HepG2 (cell line): ENCODE data around the gene ADAM8. TPM values are rescaled to one million over a fixed set of nuclear protein-coding genes. Genes with fewer than 3 reads are reported as not detected.

Experiments
- AHR ChIP-seq: IDR thresholded peaks from 2 replicates; pipeline ENCODE4 v1.6.1; 2018; ENCODE audit warnings: missing genetic modification reagents, missing compliant biosample characterization
- BCL6 ChIP-seq: IDR thresholded peaks from 2 replicates; pipeline ENCODE4 v1.6.1; 2016; ENCODE audit warnings: missing genetic modification reagents, missing compliant biosample characterization
- BCLAF1 ChIP-seq: fragments of 450-650 bp; IDR thresholded peaks from 2 replicates; pipeline ENCODE4 v1.6.1; 2017; ENCODE audit warnings: mild to moderate bottlenecking
- BORCS8-MEF2B ChIP-seq: sonication (generic); formaldehyde crosslinking; IDR thresholded peaks from 2 replicates; pipeline ENCODE4 v1.8.0; 2022; ENCODE audit warnings: mild to moderate bottlenecking, missing genetic modification reagents
- CBX5 ChIP-seq: sonication (generic); formaldehyde crosslinking; IDR thresholded peaks from 2 replicates; pipeline ENCODE4 v1.4.0; 2020; ENCODE audit warnings: missing genetic modification reagents, borderline replicate concordance
- CC2D1A ChIP-seq: sonication (generic); formaldehyde crosslinking; IDR thresholded peaks from 2 replicates; pipeline ENCODE4 v1.8.1; 2023; ENCODE audit warnings: mild to moderate bottlenecking, missing genetic modification reagents
- FOXC1 ChIP-seq: sonication (generic); formaldehyde crosslinking; IDR thresholded peaks from 2 replicates; pipeline ENCODE4 v1.8.0; 2022; ENCODE audit warnings: mild to moderate bottlenecking, missing genetic modification reagents, borderline replicate concordance
- FOXM1 ChIP-seq: sonication (generic); formaldehyde crosslinking; IDR thresholded peaks from 2 replicates; pipeline ENCODE4 v1.5.0; 2020; ENCODE audit warnings: missing genetic modification reagents
- MED13 ChIP-seq: sonication (generic); formaldehyde crosslinking; IDR thresholded peaks from 2 replicates; pipeline ENCODE4 v1.5.0; 2020; ENCODE audit warnings: missing genetic modification reagents
- MXI1 ChIP-seq: IDR thresholded peaks from 3 replicates; pipeline ENCODE4 v1.6.1; 2012; ENCODE audit warnings: low read depth, low read length, inconsistent platforms, borderline replicate concordance
- MYPOP ChIP-seq: sonication (generic); formaldehyde crosslinking; IDR thresholded peaks from 2 replicates; pipeline ENCODE4 v1.8.1; 2023; ENCODE audit warnings: mild to moderate bottlenecking, moderate library complexity, missing genetic modification reagents
- RAD21 ChIP-seq: fragments of 450-650 bp; formaldehyde crosslinking; IDR thresholded peaks from 2 replicates; pipeline ENCODE4 v1.5.0; 2020; ENCODE audit warnings: mild to moderate bottlenecking
- REXO4 ChIP-seq: sonication (generic); formaldehyde crosslinking; IDR thresholded peaks from 2 replicates; pipeline ENCODE4 v1.8.0; 2022; ENCODE audit warnings: missing genetic modification reagents, mild to moderate bottlenecking, borderline replicate concordance
- SP140L ChIP-seq: sonication (generic); formaldehyde crosslinking; IDR thresholded peaks from 2 replicates; pipeline ENCODE4 v1.4.0; 2020; ENCODE audit warnings: missing genetic modification reagents, borderline replicate concordance
- TBP ChIP-seq: sonication (generic); formaldehyde crosslinking; IDR thresholded peaks from 2 replicates; pipeline ENCODE4 v1.5.0; 2020; ENCODE audit warnings: missing genetic modification reagents
- TFAP4 ChIP-seq: sonication (generic); IDR thresholded peaks from 2 replicates; pipeline ENCODE4 v1.6.1; 2016; ENCODE audit warnings: low read depth, borderline replicate concordance
- TRIM22 ChIP-seq: fragments of 450-650 bp; IDR thresholded peaks from 2 replicates; pipeline ENCODE4 v1.6.1; 2017
- U2AF1 ChIP-seq: fragments of 200-400 bp; formaldehyde crosslinking; optimal IDR thresholded peaks from 2 replicates; pipeline ENCODE3; 2017; ENCODE audit warnings: mild to moderate bottlenecking, low read depth, low read length
- ZBTB10 ChIP-seq: sonication (generic); formaldehyde crosslinking; IDR thresholded peaks from 2 replicates; pipeline ENCODE4 v1.4.0; 2020; ENCODE audit warnings: missing genetic modification reagents, borderline replicate concordance
- ZNF274 ChIP-seq: sonication (generic); formaldehyde crosslinking; IDR thresholded peaks from 2 replicates; pipeline ENCODE4 v1.5.1; 2020; ENCODE audit warnings: mild to moderate bottlenecking, missing genetic modification reagents
- ZNF331 ChIP-seq: sonication (generic); formaldehyde crosslinking; IDR thresholded peaks from 2 replicates; pipeline ENCODE4 v1.4.0; 2020; ENCODE audit warnings: missing genetic modification reagents
- ZNF468 ChIP-seq: sonication (generic); formaldehyde crosslinking; IDR thresholded peaks from 2 replicates; pipeline ENCODE4 v1.8.0; 2022; ENCODE audit warnings: mild to moderate bottlenecking, moderate library complexity, missing genetic modification reagents
- ZNF678 ChIP-seq: sonication (generic); formaldehyde crosslinking; IDR thresholded peaks from 2 replicates; pipeline ENCODE4 v1.4.0; 2020; ENCODE audit warnings: mild to moderate bottlenecking, missing genetic modification reagents
- ZNF782 ChIP-seq: sonication (generic); formaldehyde crosslinking; IDR thresholded peaks from 2 replicates; pipeline ENCODE4 v1.4.0; 2020; ENCODE audit warnings: missing genetic modification reagents, mild to moderate bottlenecking, borderline replicate concordance
- polyA plus RNA-seq, 8 experiments: library from polyadenylated mRNA; depleted of rRNA in 3 of 8; stranded (reverse) in 7 of 8; unstranded in 1 of 8; fragments of >200 nt; fragmentation: Illumina TruSeq in 4 of 8; extraction: Trizol in 4 of 8; gene quantifications; 2 replicates each; pipeline versions ENCODE4 v1.2.1 to v1.2.3, GENCODE V29; 2011 to 2016; ENCODE audit warnings: low read depth in 4 of 8, missing spikeins in 1 of 8, mixed read lengths in 1 of 8; ENCODE audit not compliant: insufficient read depth in 1 of 8
- total RNA-seq, 5 experiments: library from RNA; depleted of rRNA; stranded (reverse); fragments of >200 nt; fragmentation: Illumina TruSeq; extraction: Trizol; gene quantifications; 2 replicates each; pipeline ENCODE4 v1.2.3, GENCODE V29; 2016; ENCODE audit warnings: low read depth in 1 of 5

The ADAM8 gene
- total and polyA plus RNA-seq, 2 of the 13 experiments (the other 11 are each of a cell fraction or from before 2014, with no cell fraction given), result 0.24 to 0.93 TPM

- TF ChIP-seq SP140L (CRISPR knock-in tag) (no peak), BCL6 (CRISPR knock-in tag) (no peak), FOXM1 (CRISPR knock-in tag) (no peak), ZNF274 (CRISPR knock-in tag) (no peak), TFAP4 (no peak), BORCS8-MEF2B (no peak), ZNF331 (CRISPR knock-in tag) (no peak), MXI1 (no peak), AHR (no peak), MED13 (CRISPR knock-in tag) (no peak), TBP (no peak), ZNF468 (CRISPR knock-in tag) (no peak), TRIM22 (no peak), FOXC1 (CRISPR knock-in tag) (no peak), ZBTB10 (CRISPR knock-in tag) (no peak), CC2D1A (CRISPR knock-in tag) (no peak), ZNF678 (CRISPR knock-in tag) (no peak), ZNF782 (CRISPR knock-in tag) (no peak), U2AF1 (no peak), RAD21 (CRISPR knock-in tag) (no peak), CBX5 (CRISPR knock-in tag) (no peak), REXO4 (CRISPR knock-in tag) (no peak), BCLAF1 (no peak), MYPOP (CRISPR knock-in tag) (no peak)
Measured at GRCh38 chr10:133261726-133262325, 14.8 kb downstream of the ADAM8 start (continued).
